Prostate gland (tissue), 2 donors: ENCODE measurements around the gene ARFIP1.

Experiments
- CTCF ChIP-seq, 4 experiments: fragments of 200-600 bp in 2 of 4; fragments of 450-650 bp in 2 of 4; sonication (generic) in 2 of 4; IDR thresholded peaks; 1 replicate in 3 of 4; 2 replicates in 1 of 4; pipeline ENCODE4 v1.5.1; 2016 to 2019; ENCODE audit warnings: antibody characterized with exemption in 4 of 4, mild to moderate bottlenecking in 2 of 4, moderate library complexity in 2 of 4
- POLR2A ChIP-seq: fragments of 450-650 bp; IDR thresholded peaks from one replicate; pipeline ENCODE4 v1.6.1; 2016; ENCODE audit warnings: antibody characterized with exemption, mild to moderate bottlenecking
- POLR2AphosphoS5 ChIP-seq: sonication (generic); formaldehyde crosslinking; IDR thresholded peaks from one replicate; pipeline ENCODE4 v1.6.1; 2017; ENCODE audit warnings: antibody characterized with exemption

GRCh38 chr4:152803541-152803940 lies 23.8 kb downstream of the ARFIP1 start:
- TF ChIP-seq POLR2A (no peak), CTCF (IDR thresholded peaks at IDR 0.05) (no peak), POLR2AphosphoS5 (no peak)
